ENCODE results near the gene MARF1. TPM values are rescaled to one million over a fixed set of nuclear protein-coding genes. Genes with fewer than 3 reads are reported as not detected.

Gene MARF1
- total and polyA plus RNA-seq, 2 of the 8 experiments (the other 6 are each of a cell fraction or from before 2014, with no cell fraction given): 5.6 to 31.4 TPM

- no peaks in the 10 kb centered on the region for H3K36me3 ChIP-seq (ENCODE audit: control insufficient read depth in 2 of 4, insufficient read depth in 4 of 4, low read length in 3 of 4)
- no peaks in the 10 kb centered on the region for H4K20me1 ChIP-seq (replicated peaks in 1 of 2; ENCODE audit: control insufficient read depth in 1 of 2, insufficient read depth in 2 of 2, low read length in 2 of 2)
- H2BK20ac ChIP-seq (ENCODE audit: low read length): no peak overlapping the region
- DNase-seq (ENCODE audit: low read depth in 1 of 2, low spot score in 2 of 2) (no peak), FAIRE-seq (no peak)
- H2AK5ac ChIP-seq (ENCODE audit: low read depth, low read length): no peak overlapping the region
- no peak overlapping the region for H3K9ac ChIP-seq (replicated peaks in 1 of 4; ENCODE audit: extremely low read depth in 1 of 4, low read depth in 3 of 4, low read length in 3 of 4)
- no peak overlapping the region for H3K4ac ChIP-seq (replicated peaks; ENCODE audit: insufficient read length, low read depth, low read length)
- no peak overlapping the region for H4K8ac ChIP-seq (ENCODE audit: extremely low read depth, insufficient read depth, low read length)
- H2BK5ac ChIP-seq (ENCODE audit: low read depth, low read length): no peak overlapping the region
- no peak overlapping the region for H3K4me3 ChIP-seq (ENCODE audit: extremely low read depth in 1 of 4, insufficient read depth in 2 of 4, low read depth in 3 of 4, low read length in 4 of 4)
- H3K14ac ChIP-seq (ENCODE audit: insufficient read length): no peak overlapping the region
- H3K27me3 ChIP-seq (replicated peaks in 1 of 4; ENCODE audit: control insufficient read depth in 3 of 4, extremely low read depth in 1 of 4, insufficient read depth in 3 of 4, low read length in 3 of 4): no peaks in the 10 kb centered on the region
- H3K9me3 ChIP-seq (ENCODE audit: insufficient read depth in 2 of 2, low read depth in 1 of 2, low read length in 1 of 2): no peaks in the 10 kb centered on the region
- H3K4me2 ChIP-seq (ENCODE audit: insufficient read depth in 1 of 2, low read depth in 2 of 2, low read length in 2 of 2): no peak overlapping the region
- no peak overlapping the region for H3K27ac ChIP-seq (ENCODE audit: low read depth, low read length)
- H2AFZ ChIP-seq (ENCODE audit: low read length): no peak overlapping the region
- ChIA-PET POLR2A (ENCODE audit: partially characterized antibody) (no interaction called here), CTCF (ENCODE audit: partially characterized antibody) (interaction anchor here (1.0 to 2.1 kb wide), 3 partner anchors 9 to 33 kb away, joined by 3 to 5 read pairs (median 4); no protein-coding TSS in a partner anchor)
- H3K56ac ChIP-seq (replicated peaks; ENCODE audit: insufficient read length, low read depth, low read length): no peak overlapping the region
- no peak overlapping the region for H2BK12ac ChIP-seq (ENCODE audit: low read depth, low read length)
- no peak overlapping the region for H2BK15ac ChIP-seq (ENCODE audit: low read length)
- H4K5ac ChIP-seq (ENCODE audit: insufficient read length, low read depth, low read length): no peak overlapping the region
- no peak overlapping the region for H3K18ac ChIP-seq (ENCODE audit: extremely low read depth, low read length)
- TF ChIP-seq EZH2 (IDR thresholded peaks at IDR 0.05; ENCODE audit: low read depth, low read length, severe bottlenecking): no peak
- TF ChIP-seq SIX5 (IDR thresholded peaks at IDR 0.05; ENCODE audit: low read depth, low read length): no peak
- no peak for TF ChIP-seq FOSL1 (IDR thresholded peaks at IDR 0.05; ENCODE audit: insufficient read depth, low read depth, low read length)
- no peak for TF ChIP-seq GABPA (IDR thresholded peaks at IDR 0.05; ENCODE audit: borderline replicate concordance, insufficient read depth, low read length)
- no peak for TF ChIP-seq SAP30 (IDR thresholded peaks at IDR 0.05; ENCODE audit: insufficient read depth, insufficient replicate concordance, low read length)
- TF ChIP-seq KDM4A (IDR thresholded peaks at IDR 0.05; ENCODE audit: low read depth, low read length, severe bottlenecking): no peak
- no peak overlapping the region for H2BK120ac ChIP-seq (replicated peaks; ENCODE audit: low read depth, low read length)
- H3K79me1 ChIP-seq (ENCODE audit: low read depth, low read length): no peaks in the 10 kb centered on the region
- WGBS, 2 experiments (ENCODE audit: extremely low coverage in 1 of 2, insufficient coverage in 1 of 2, insufficient read length in 1 of 2, insufficient replicate concordance in 2 of 2, low coverage in 1 of 2, low lambda C conversion rate in 2 of 2, missing lambda C conversion rate in 1 of 2): 94% methylated on average over 5 of the region's 5 CpGs; no CpG with 5 or more reads in 1 of the 2 experiments
- H4K91ac ChIP-seq (replicated peaks; ENCODE audit: insufficient read length, low read length): no peak overlapping the region
- H3K79me2 ChIP-seq (ENCODE audit: control insufficient read depth in 1 of 2, insufficient read depth in 2 of 2, low read length in 2 of 2): no peaks in the 10 kb centered on the region
- peaks cover 0 to 2% (median 1%) of the 10 kb centered on the region in 4 experiments; a peak in 3 of 7 replicates for H3K4me1 ChIP-seq (replicated peaks in 1 of 4; ENCODE audit: control insufficient read depth in 3 of 4, insufficient read depth in 4 of 4, low read length in 3 of 4)
- H3K23ac ChIP-seq (ENCODE audit: insufficient read length): no peak overlapping the region
- no peaks in the 10 kb centered on the region for H3K23me2 ChIP-seq (ENCODE audit: low read depth, low read length)
Measured at GRCh38 chr16:15556130-15556529, 86.8 kb downstream of the MARF1 start.

Measured in H1 (cell line).